Panc1 (cell line): ENCODE results near the gene CCL22.

Source experiments
- CTCF ChIP-seq: fragments of 450-650 bp; IDR thresholded peaks from 2 replicates; pipeline ENCODE4 v1.5.1; 2017; ENCODE audit warnings: mild to moderate bottlenecking
- POLR2AphosphoS5 ChIP-seq: IDR thresholded peaks from 2 replicates; pipeline ENCODE4 v1.6.1; 2012; ENCODE audit warnings: mild to moderate bottlenecking, low read depth, low read length, moderate library complexity
- SIN3A ChIP-seq: IDR thresholded peaks from 2 replicates; pipeline ENCODE4 v1.6.1; 2012; ENCODE audit warnings: low read depth, mild to moderate bottlenecking, low read length, moderate library complexity, borderline replicate concordance; ENCODE audit not compliant: insufficient read depth
- TCF7L2 ChIP-seq: IDR thresholded peaks from 2 replicates; pipeline ENCODE4 v1.6.1; 2011; ENCODE audit warnings: mild to moderate bottlenecking, low read depth, low read length, inconsistent platforms
- TF ChIP-seq, protein P1 (sequence below), 2 experiments: IDR thresholded peaks; 2 replicates each; pipeline ENCODE4 v1.6.1; 2011 to 2012; ENCODE audit warnings: low read depth in 2 of 2, control low read depth in 1 of 2, low read length in 1 of 2, mild to moderate bottlenecking in 1 of 2, moderate library complexity in 1 of 2; ENCODE audit not compliant: insufficient read depth in 1 of 2

DNA sequence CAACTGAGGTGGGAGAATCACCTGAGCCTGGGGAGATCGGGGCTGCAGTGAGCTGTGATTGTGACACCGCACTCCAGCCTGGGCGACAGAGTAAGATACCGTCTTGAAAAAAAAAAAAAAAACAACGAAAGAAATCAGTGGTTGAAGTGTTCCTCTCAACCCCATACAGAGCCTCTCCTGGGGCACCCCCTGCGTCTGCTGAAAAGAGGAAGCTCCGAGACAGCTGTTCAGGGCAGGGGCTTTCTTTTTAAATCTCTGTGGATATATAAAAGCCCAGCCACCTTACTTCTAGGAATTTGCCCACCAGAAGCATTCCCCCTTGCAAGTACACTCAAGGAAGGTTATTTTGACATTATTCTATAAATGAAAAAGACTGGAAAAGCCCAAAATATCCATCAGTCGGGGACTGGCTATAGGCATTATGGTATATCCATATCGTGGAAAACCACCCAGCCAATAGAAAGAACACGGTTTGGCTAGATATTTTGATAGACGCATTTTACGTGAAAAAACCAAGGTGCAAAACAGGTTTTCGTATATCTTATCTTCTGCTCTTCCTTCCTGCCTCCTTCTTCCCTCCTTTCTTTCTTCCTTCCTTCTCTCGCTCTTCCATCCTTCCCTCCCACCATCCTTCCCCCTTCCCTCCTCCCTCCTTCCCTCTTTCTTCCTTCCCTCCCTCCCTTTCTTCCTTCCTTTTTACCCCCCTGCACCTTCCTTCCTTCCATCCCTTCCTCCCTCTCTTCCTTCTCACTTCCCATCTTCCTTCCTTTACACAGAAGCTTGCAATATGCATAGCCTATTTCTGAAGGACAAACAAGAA lies 9.2 kb upstream of the CCL22 start:
- TF ChIP-seq POLR2AphosphoS5: no peak
- no peak for TF ChIP-seq CTCF
- TF ChIP-seq, protein P1, sequence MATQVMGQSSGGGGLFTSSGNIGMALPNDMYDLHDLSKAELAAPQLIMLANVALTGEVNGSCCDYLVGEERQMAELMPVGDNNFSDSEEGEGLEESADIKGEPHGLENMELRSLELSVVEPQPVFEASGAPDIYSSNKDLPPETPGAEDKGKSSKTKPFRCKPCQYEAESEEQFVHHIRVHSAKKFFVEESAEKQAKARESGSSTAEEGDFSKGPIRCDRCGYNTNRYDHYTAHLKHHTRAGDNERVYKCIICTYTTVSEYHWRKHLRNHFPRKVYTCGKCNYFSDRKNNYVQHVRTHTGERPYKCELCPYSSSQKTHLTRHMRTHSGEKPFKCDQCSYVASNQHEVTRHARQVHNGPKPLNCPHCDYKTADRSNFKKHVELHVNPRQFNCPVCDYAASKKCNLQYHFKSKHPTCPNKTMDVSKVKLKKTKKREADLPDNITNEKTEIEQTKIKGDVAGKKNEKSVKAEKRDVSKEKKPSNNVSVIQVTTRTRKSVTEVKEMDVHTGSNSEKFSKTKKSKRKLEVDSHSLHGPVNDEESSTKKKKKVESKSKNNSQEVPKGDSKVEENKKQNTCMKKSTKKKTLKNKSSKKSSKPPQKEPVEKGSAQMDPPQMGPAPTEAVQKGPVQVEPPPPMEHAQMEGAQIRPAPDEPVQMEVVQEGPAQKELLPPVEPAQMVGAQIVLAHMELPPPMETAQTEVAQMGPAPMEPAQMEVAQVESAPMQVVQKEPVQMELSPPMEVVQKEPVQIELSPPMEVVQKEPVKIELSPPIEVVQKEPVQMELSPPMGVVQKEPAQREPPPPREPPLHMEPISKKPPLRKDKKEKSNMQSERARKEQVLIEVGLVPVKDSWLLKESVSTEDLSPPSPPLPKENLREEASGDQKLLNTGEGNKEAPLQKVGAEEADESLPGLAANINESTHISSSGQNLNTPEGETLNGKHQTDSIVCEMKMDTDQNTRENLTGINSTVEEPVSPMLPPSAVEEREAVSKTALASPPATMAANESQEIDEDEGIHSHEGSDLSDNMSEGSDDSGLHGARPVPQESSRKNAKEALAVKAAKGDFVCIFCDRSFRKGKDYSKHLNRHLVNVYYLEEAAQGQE (IDR thresholded peaks at IDR 0.05; ENCODE audit: insufficient read depth in 1 of 2, low read depth in 2 of 2, low read length in 1 of 2): no peak
- TF ChIP-seq TCF7L2: no peak
- no peak for TF ChIP-seq SIN3A
